ENCODE measurements around the gene CD247.

The CD247 gene

GRCh38 chr1:167471568-167471967 is 46.8 kb downstream of the CD247 start:
- Histone ChIP-seq H3K9me3 (ENCODE audit: control insufficient read depth, insufficient read depth, low read depth, low read length) (no peaks in the 10 kb centered on the region), H3K4me1 (ENCODE audit: control insufficient read depth, insufficient read depth, low read length) (no peaks in the 10 kb centered on the region), H3K36me3 (ENCODE audit: control insufficient read depth in 2 of 2, insufficient read depth in 1 of 2, low read length in 2 of 2) (no peaks in the 10 kb centered on the region), H3K4me3 (ENCODE audit: low read depth, low read length) (no peak overlapping the region), H3K27ac (ENCODE audit: extremely low read depth, low read depth, low read length) (no peak overlapping the region)
- ChIA-PET POLR2A (no interaction called here), CTCF (interaction anchor here (0.7 to 1.7 kb wide), 2 partner anchors 69 to 313 kb away, joined by 3 to 4 read pairs; no protein-coding TSS in a partner anchor)
- TF ChIP-seq ZNF558 (tag by site-specific recombination; IDR thresholded peaks at IDR 0.05): no peak

GRCh38 chr1:167469280-167469965 is 48.9 kb downstream of the CD247 start:
- TF ChIP-seq GLI2 (tag by site-specific recombination; IDR thresholded peaks at IDR 0.05; ENCODE audit: borderline replicate concordance, low read depth) (no peak), PRDM6 (tag by site-specific recombination; IDR thresholded peaks at IDR 0.05) (0 out of 2 replicates have a peak, but pooled peaks have one; percentile 36)
- POLR2A ChIA-PET: interaction anchor here (0.9 to 1.2 kb wide), 3 partner anchors 14 to 30 kb away, joined by 3 to 4 read pairs (median 3); no protein-coding TSS in a partner anchor
- no peaks in the 10 kb centered on the region for H3K36me3 ChIP-seq (ENCODE audit: control insufficient read depth in 2 of 2, insufficient read depth in 1 of 2, low read length in 2 of 2)

GRCh38 chr1:167467752-167468151 is 50.6 kb downstream of the CD247 start:
- Histone ChIP-seq H3K4me1 (ENCODE audit: control insufficient read depth, insufficient read depth, low read length) (no peaks in the 10 kb centered on the region), H3K9me3 (ENCODE audit: control insufficient read depth, insufficient read depth, low read depth, low read length) (no peaks in the 10 kb centered on the region), H3K4me3 (ENCODE audit: low read depth, low read length) (no peak overlapping the region), H3K27ac (ENCODE audit: extremely low read depth, low read depth, low read length) (no peak overlapping the region), H3K36me3 (ENCODE audit: control insufficient read depth in 2 of 2, insufficient read depth in 1 of 2, low read length in 2 of 2) (no peaks in the 10 kb centered on the region)
- ChIA-PET POLR2A (no interaction called here), CTCF (interaction anchor here (0.8 to 1.2 kb wide), 3 partner anchors 12 to 401 kb away, joined by 3 read pairs; no protein-coding TSS in a partner anchor)
- TF ChIP-seq CTCF (tag by site-specific recombination; IDR thresholded peaks at IDR 0.05): no peak
- no peak for TF ChIP-seq PRDM6 (tag by site-specific recombination; IDR thresholded peaks at IDR 0.05)
- no peak for TF ChIP-seq ZNF239 (tag by site-specific recombination; IDR thresholded peaks at IDR 0.05)
- TF ChIP-seq ZNF23 (tag by site-specific recombination; IDR thresholded peaks at IDR 0.05; ENCODE audit: borderline replicate concordance): no peak
- no peak for TF ChIP-seq ZNF157 (tag by site-specific recombination; IDR thresholded peaks at IDR 0.05)
- no peak for TF ChIP-seq PRDM4 (tag by site-specific recombination; IDR thresholded peaks at IDR 0.05)
- no peak for TF ChIP-seq ZBTB20 (tag by site-specific recombination; IDR thresholded peaks at IDR 0.05)
- no peak for TF ChIP-seq ZNF843 (tag by site-specific recombination; IDR thresholded peaks at IDR 0.05)
- TF ChIP-seq ZFP69B (tag by site-specific recombination; IDR thresholded peaks at IDR 0.05): no peak
- no peak for TF ChIP-seq PBX3 (CRISPR knock-in tag; IDR thresholded peaks at IDR 0.05)
- no peak for TF ChIP-seq GLIS2 (tag by site-specific recombination; IDR thresholded peaks at IDR 0.05)
- TF ChIP-seq ZNF335 (tag by site-specific recombination; conservative IDR thresholded peaks at IDR 0.05): no peak
- TF ChIP-seq KLF10 (tag by site-specific recombination; IDR thresholded peaks at IDR 0.05): no peak
- no peak for TF ChIP-seq ZFP3 (tag by site-specific recombination; IDR thresholded peaks at IDR 0.05; ENCODE audit: low read depth)
- TF ChIP-seq ZNF654 (tag by site-specific recombination; IDR thresholded peaks at IDR 0.05; ENCODE audit: low read depth): no peak
- TF ChIP-seq ZNF214 (tag by site-specific recombination; IDR thresholded peaks at IDR 0.05; ENCODE audit: borderline replicate concordance): no peak
- TF ChIP-seq ZNF785 (tag by site-specific recombination; IDR thresholded peaks at IDR 0.05): no peak

More at GRCh38 chr1:167469280-167469965, 48.9 kb downstream of the CD247 start:
- Histone ChIP-seq H3K4me3 (ENCODE audit: low read depth, low read length) (no peak overlapping the region), H3K4me1 (ENCODE audit: control insufficient read depth, insufficient read depth, low read length) (no peaks in the 10 kb centered on the region), H3K9me3 (ENCODE audit: control insufficient read depth, insufficient read depth, low read depth, low read length) (no peaks in the 10 kb centered on the region), H3K27ac (ENCODE audit: extremely low read depth, low read depth, low read length) (no peak overlapping the region)
- CTCF ChIA-PET: interaction anchor here (0.6 to 0.7 kb wide), 3 partner anchors 68 to 410 kb away, joined by 3 read pairs; no protein-coding TSS in a partner anchor
